SHP77 treated with DMSO at 0.1 percent for 48 hours (cell line): ENCODE data around the gene RBPJ.
"Not testable (repeated sequence)": the region's sequence is repeated elsewhere in the genome, so short reads cannot be mapped to it uniquely, and the experiment has no call there.

Experiments
- DNase-seq: peaks from one replicate; lab custom pipeline; 2025; lab: John Stamatoyannopoulos, UW

Gene RBPJ

GRCh38 chr4:26342328-26343037 lies 21.7 kb downstream of the RBPJ start:
- no peak for DNase-seq

GRCh38 chr4:26343038-26343398 lies 22.2 kb downstream of the RBPJ start:
- DNase-seq: no peak

GRCh38 chr4:26344901-26345564 lies 24.2 kb downstream of the RBPJ start:
- no peak for DNase-seq

GRCh38 chr4:26345565-26345938 lies 24.7 kb downstream of the RBPJ start:
- DNase-seq: no peak

- no peak for DNase-seq
Observed at GRCh38 chr4:26346203-26346620, 25.4 kb downstream of the RBPJ start.

GRCh38 chr4:26349496-26349895 lies 28.7 kb downstream of the RBPJ start:
- no peak for DNase-seq

- no peak for DNase-seq
Observed at GRCh38 chr4:26351685-26352084, 30.9 kb downstream of the RBPJ start.

GRCh38 chr4:26354491-26354890 lies 33.7 kb downstream of the RBPJ start:
- DNase-seq: no peak

- no peak for DNase-seq
Observed at GRCh38 chr4:26355392-26356052, 34.7 kb downstream of the RBPJ start.

- no peak for DNase-seq
Observed at GRCh38 chr4:26356081-26356501, 35.3 kb downstream of the RBPJ start.

- DNase-seq: not testable (repeated sequence)
Observed at GRCh38 chr4:26359521-26359920, 38.7 kb downstream of the RBPJ start.

GRCh38 chr4:26360273-26360672 lies 39.5 kb downstream of the RBPJ start:
- no peak for DNase-seq

- DNase-seq: no peak
Observed at GRCh38 chr4:26360864-26361263, 40.0 kb downstream of the RBPJ start.

GRCh38 chr4:26361297-26361696 lies 40.5 kb downstream of the RBPJ start:
- DNase-seq: no peak

- no peak for DNase-seq
Observed at GRCh38 chr4:26362745-26363439, 42.1 kb downstream of the RBPJ start.

- no peak for DNase-seq
Observed at GRCh38 chr4:26365537-26366150, 44.8 kb downstream of the RBPJ start.

- no peak for DNase-seq
Observed at GRCh38 chr4:26367811-26368210, 47.0 kb downstream of the RBPJ start.

- no peak for DNase-seq
Observed at GRCh38 chr4:26368685-26369084, 47.9 kb downstream of the RBPJ start.

GRCh38 chr4:26369132-26369531 lies 48.3 kb downstream of the RBPJ start:
- DNase-seq: no peak

- no peak for DNase-seq
Observed at GRCh38 chr4:26369581-26369980, 48.8 kb downstream of the RBPJ start.

- no peak for DNase-seq
Observed at GRCh38 chr4:26372076-26372475, 51.3 kb downstream of the RBPJ start.

- no peak for DNase-seq
Observed at GRCh38 chr4:26372525-26373172, 51.8 kb downstream of the RBPJ start.
